IMR-90 (cell line): Measurements from ENCODE around the gene APOBEC3B. TPM values are rescaled to one million over a fixed set of nuclear protein-coding genes. Genes with fewer than 3 reads are reported as not detected.

ENCODE experiments used
- ATAC-seq: fragments of 200-7000 bp; cut with Tn5 transposase; 2 replicates; pipeline ENCODE4 v1.9.1; 2020; ENCODE audit warnings: low read depth, mild to moderate bottlenecking, moderate library complexity
- BruUV-seq: library from RNA; stranded (reverse); fragments of 400-500 nt; replicated peaks from 2 replicates; lab custom pipeline; 2021; lab: Mats Ljungman, UMichigan
- CTCF ChIA-PET: fragments of 300-600 bp; formaldehyde crosslinking; extraction: SDS; loops from one replicate; lab custom pipeline; 2021; ENCODE audit warnings: antibody characterized with exemption; lab: Yijun Ruan, JAX
- POLR2A ChIA-PET: fragments of 300-600 bp; sonication (Branson Sonifier 250); formaldehyde crosslinking; loops from one replicate; lab custom pipeline; 2022; ENCODE audit warnings: antibody characterized with exemption; ENCODE audit not compliant: unreplicated experiment; lab: Charles Lee
- DNase-seq: peaks from one replicate; pipeline ENCODE4 v3.0.0; 2013
- H2AFZ ChIP-seq: replicated peaks from 2 replicates; pipeline ENCODE3; 2013; ENCODE audit warnings: low read length, mild to moderate bottlenecking; ENCODE audit not compliant: poor library complexity
- H2AK5ac ChIP-seq: 2 replicates; pipeline ENCODE4 v1.6.1; 2013; ENCODE audit warnings: low read depth, low read length, inconsistent platforms
- H2AK9ac ChIP-seq: replicated peaks from 2 replicates; pipeline ENCODE3; 2013; ENCODE audit warnings: mild to moderate bottlenecking, low read depth, low read length, moderate library complexity; ENCODE audit not compliant: poor library complexity
- H2BK120ac ChIP-seq: 2 replicates; pipeline ENCODE4 v1.6.1; 2013; ENCODE audit warnings: low read depth, low read length, inconsistent platforms
- H2BK15ac ChIP-seq: 3 replicates; pipeline ENCODE4 v1.6.1; 2013; ENCODE audit warnings: low read depth, low read length, inconsistent platforms
- H2BK20ac ChIP-seq: 2 replicates; pipeline ENCODE4 v1.6.1; 2013; ENCODE audit warnings: low read depth, mild to moderate bottlenecking, inconsistent platforms, low read length, moderate library complexity
- H2BK5ac ChIP-seq: 2 replicates; pipeline ENCODE4 v1.6.1; 2013; ENCODE audit warnings: mild to moderate bottlenecking, low read depth, low read length, inconsistent platforms; ENCODE audit not compliant: poor library complexity, severe bottlenecking
- H3K14ac ChIP-seq: replicated peaks from 2 replicates; pipeline ENCODE4 v1.6.1; 2013; ENCODE audit warnings: low read depth, low read length, inconsistent platforms
- H3K18ac ChIP-seq: 2 replicates; pipeline ENCODE4 v1.6.1; 2013; ENCODE audit warnings: low read depth, low read length, control low read depth
- H3K23ac ChIP-seq: 2 replicates; pipeline ENCODE4 v1.6.1; 2013; ENCODE audit warnings: low read depth, low read length, inconsistent platforms
- H3K27ac ChIP-seq: 2 replicates; pipeline ENCODE4 v1.5.1; 2013; ENCODE audit warnings: mild to moderate bottlenecking, control low read depth, low read length; ENCODE audit not compliant: insufficient read depth
- H3K27me3 ChIP-seq: 2 replicates; pipeline ENCODE4 v1.6.1; 2013; ENCODE audit warnings: low read length; ENCODE audit not compliant: control insufficient read depth, insufficient read depth
- H3K36me3 ChIP-seq: 2 replicates; pipeline ENCODE4 v1.6.1; 2013; ENCODE audit warnings: low read length, mixed read lengths; ENCODE audit not compliant: control insufficient read depth, insufficient read depth
- H3K4ac ChIP-seq: 2 replicates; pipeline ENCODE4 v1.6.1; 2013; ENCODE audit warnings: low read depth, low read length, inconsistent platforms
- H3K4me1 ChIP-seq: 2 replicates; pipeline ENCODE4 v1.6.1; 2013; ENCODE audit warnings: low read length, mixed read lengths; ENCODE audit not compliant: control insufficient read depth, insufficient read depth
- H3K4me2 ChIP-seq: 2 replicates; pipeline ENCODE4 v1.6.1; 2013; ENCODE audit warnings: low read depth, mild to moderate bottlenecking, control low read depth, low read length, moderate library complexity
- H3K4me3 ChIP-seq: 2 replicates; pipeline ENCODE4 v1.5.1; 2013; ENCODE audit warnings: low read depth, mild to moderate bottlenecking, control low read depth, low read length, moderate library complexity; ENCODE audit not compliant: insufficient read depth
- H3K56ac ChIP-seq: 2 replicates; pipeline ENCODE4 v1.6.1; 2013; ENCODE audit warnings: low read length, inconsistent platforms; ENCODE audit not compliant: insufficient read depth; ENCODE audit errors: extremely low read depth
- H3K79me1 ChIP-seq, 2 experiments: 2 replicates each; pipeline ENCODE4 v1.6.1; 2013; ENCODE audit warnings: low read length in 2 of 2, inconsistent platforms in 1 of 2, low read depth in 1 of 2
- H3K9ac ChIP-seq: 2 replicates; pipeline ENCODE4 v1.6.1; 2013; ENCODE audit warnings: low read depth, low read length, control low read depth
- H3K9me1 ChIP-seq: 2 replicates; pipeline ENCODE4 v1.6.1; 2013; ENCODE audit warnings: low read length, inconsistent platforms; ENCODE audit not compliant: insufficient read depth
- H3K9me3 ChIP-seq: 2 replicates; pipeline ENCODE4 v1.6.1; 2013; ENCODE audit warnings: low read length; ENCODE audit not compliant: control insufficient read depth, insufficient read depth
- H4K20me1 ChIP-seq: 2 replicates; pipeline ENCODE4 v1.6.1; 2013; ENCODE audit warnings: low read length, inconsistent platforms; ENCODE audit not compliant: insufficient read depth
- H4K5ac ChIP-seq: 2 replicates; pipeline ENCODE4 v1.6.1; 2013; ENCODE audit warnings: mild to moderate bottlenecking, low read depth, low read length, control low read depth
- H4K8ac ChIP-seq, 2 experiments: 2 replicates each; pipeline ENCODE4 v1.6.1; 2013; ENCODE audit warnings: low read depth in 2 of 2, low read length in 2 of 2, control low read depth in 1 of 2, inconsistent platforms in 1 of 2
- H4K91ac ChIP-seq: 2 replicates; pipeline ENCODE4 v1.6.1; 2013; ENCODE audit warnings: low read depth, low read length, inconsistent platforms; ENCODE audit not compliant: insufficient read depth
- POLR2A ChIP-seq: IDR thresholded peaks from 2 replicates; pipeline ENCODE4 v1.6.1; 2012; ENCODE audit warnings: mild to moderate bottlenecking, low read depth, low read length
- RFX5 ChIP-seq: IDR thresholded peaks from 2 replicates; pipeline ENCODE4 v1.8.0; 2012; ENCODE audit warnings: low read depth, mild to moderate bottlenecking, low read length, moderate library complexity
- WGBS, 2 experiments: methylation state at CpG; one replicate each; pipeline versions ENCODE4 v1.1.5 to v1.1.7; 2013; ENCODE audit warnings: missing lambda C conversion rate in 2 of 2; ENCODE audit not compliant: insufficient read length in 1 of 2; ENCODE audit errors: extremely low coverage in 2 of 2; 5-methylcytosine and 5-hydroxymethylcytosine counted together
- dilution Hi-C: fragments of 300-500 bp; cut with HindIII; formaldehyde crosslinking; loops from one replicate; pipeline ENCODE4 v1.14.3; 2018; ENCODE audit warnings: low sequenced_read_pairs; ENCODE audit not compliant: unreplicated experiment
- in situ Hi-C: fragments of 300-500 bp; cut with MboI; formaldehyde crosslinking; loops from 3 replicates; pipeline ENCODE4 v1.14.3; 2019; ENCODE audit warnings: low sequenced_read_pairs, inconsistent platforms, mixed read lengths
- intact Hi-C: fragments of 100-400 bp; cut with micrococcal nuclease; formaldehyde crosslinking; loops from 2 replicates; pipeline ENCODE4 v1.10.0; 2022
- polyA plus RNA-seq, 3 experiments: library from polyadenylated mRNA; depleted of rRNA; stranded (reverse); fragments of >200 nt; gene quantifications; 2 replicates each; pipeline ENCODE4 v1.2.3, GENCODE V29; 2012; ENCODE audit warnings: low replicate concordance in 1 of 3
- total RNA-seq: library from RNA; depleted of rRNA; stranded (reverse); fragments of >200 nt; gene quantifications from 2 replicates; pipeline ENCODE4 v1.2.3, GENCODE V29; 2012

APOBEC3B gene
- total and polyA plus RNA-seq, 2 of the 4 experiments (the other 2 are of a cell fraction): 17.6 to 34.2 TPM

- H3K9me3 ChIP-seq: no peaks in the 10 kb centered on the region
- no peaks in the 10 kb centered on the region for H3K79me1 ChIP-seq
- intact Hi-C loops: no loop called here
- no peaks in the 10 kb centered on the region for H3K36me3 ChIP-seq
- no peak overlapping the region for H3K14ac ChIP-seq
- H2BK5ac ChIP-seq: no peak overlapping the region
- no peak overlapping the region for H2AK5ac ChIP-seq
- dilution Hi-C loops: no loop called here
- H3K9me1 ChIP-seq: no peaks in the 10 kb centered on the region
- no peak overlapping the region for H3K4me3 ChIP-seq
- TF ChIP-seq RFX5 (no peak), POLR2A (no peak)
- ChIA-PET CTCF (no interaction called here), POLR2A (no interaction called here)
- in situ Hi-C loops: no loop called here
- H3K9ac ChIP-seq: no peak overlapping the region
- H4K91ac ChIP-seq: no peak overlapping the region
- no peak overlapping the region for H3K23ac ChIP-seq
- ATAC-seq: no peak
- no peak overlapping the region for H4K5ac ChIP-seq
- H4K8ac ChIP-seq: no peak overlapping the region
- no CpG with 5 or more reads among the region's 5 CpGs for WGBS, 2 experiments
- no peak overlapping the region for H3K18ac ChIP-seq
- no TSS peak for BruUV-seq
- no peak overlapping the region for H2BK20ac ChIP-seq
- H3K4me1 ChIP-seq: no peaks in the 10 kb centered on the region
- H3K4ac ChIP-seq: no peak overlapping the region
- no peak overlapping the region for H3K27ac ChIP-seq
- H2BK15ac ChIP-seq: no peak overlapping the region
- no peak overlapping the region for H2BK120ac ChIP-seq
- DNase-seq: no peak
- no peak overlapping the region for H3K56ac ChIP-seq
- no peaks in the 10 kb centered on the region; the same call in 1 of the 2 replicates for H4K20me1 ChIP-seq
- H3K4me2 ChIP-seq: no peak overlapping the region
- H3K27me3 ChIP-seq: peaks cover 73% of the 10 kb centered on the region
- peak overlapping the region; percentile 28 for H2AK9ac ChIP-seq
- no peak overlapping the region for H2AFZ ChIP-seq
These were observed 26.8 kb upstream of the APOBEC3B start for GRCh38 chr22:38955250-38955905.
